ENCODE measurements around the gene C11orf97. TPM values are rescaled to one million over a fixed set of nuclear protein-coding genes. Genes with fewer than 3 reads are reported as not detected.

C11orf97 gene
- total and polyA plus RNA-seq, 9 of the 15 experiments (the other 6 are each of a cell fraction or from before 2014, with no cell fraction given), result not detected

DNA sequence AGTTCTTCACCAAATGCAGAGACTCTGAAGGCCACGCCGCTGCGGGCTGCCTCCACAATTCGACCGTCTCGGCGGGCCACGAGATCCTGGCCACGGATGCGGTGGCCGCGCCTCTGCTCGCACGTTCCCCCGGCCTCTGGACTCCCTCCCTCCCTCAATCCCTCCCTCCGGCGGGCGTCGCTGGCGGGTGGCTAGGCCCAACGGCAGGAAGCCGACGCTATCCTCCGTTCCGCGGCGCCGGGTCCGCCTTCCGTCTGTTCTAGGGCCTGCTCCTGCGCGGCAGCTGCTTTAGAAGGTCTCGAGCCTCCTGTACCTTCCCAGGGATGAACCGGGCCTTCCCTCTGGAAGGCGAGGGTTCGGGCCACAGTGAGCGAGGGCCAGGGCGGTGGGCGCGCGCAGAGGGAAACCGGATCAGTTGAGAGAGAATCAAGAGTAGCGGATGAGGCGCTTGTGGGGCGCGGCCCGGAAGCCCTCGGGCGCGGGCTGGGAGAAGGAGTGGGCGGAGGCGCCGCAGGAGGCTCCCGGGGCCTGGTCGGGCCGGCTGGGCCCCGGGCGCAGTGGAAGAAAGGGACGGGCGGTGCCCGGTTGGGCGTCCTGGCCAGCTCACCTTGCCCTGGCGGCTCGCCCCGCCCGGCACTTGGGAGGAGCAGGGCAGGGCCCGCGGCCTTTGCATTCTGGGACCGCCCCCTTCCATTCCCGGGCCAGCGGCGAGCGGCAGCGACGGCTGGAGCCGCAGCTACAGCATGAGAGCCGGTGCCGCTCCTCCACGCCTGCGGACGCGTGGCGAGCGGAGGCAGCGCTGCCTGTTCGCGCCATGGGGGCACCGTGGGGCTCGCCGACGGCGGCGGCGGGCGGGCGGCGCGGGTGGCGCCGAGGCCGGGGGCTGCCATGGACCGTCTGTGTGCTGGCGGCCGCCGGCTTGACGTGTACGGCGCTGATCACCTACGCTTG is 31.7 kb downstream of the C11orf97 start, which contains the start of gene FUT4 (continued):
- TF ChIP-seq, protein P1, sequence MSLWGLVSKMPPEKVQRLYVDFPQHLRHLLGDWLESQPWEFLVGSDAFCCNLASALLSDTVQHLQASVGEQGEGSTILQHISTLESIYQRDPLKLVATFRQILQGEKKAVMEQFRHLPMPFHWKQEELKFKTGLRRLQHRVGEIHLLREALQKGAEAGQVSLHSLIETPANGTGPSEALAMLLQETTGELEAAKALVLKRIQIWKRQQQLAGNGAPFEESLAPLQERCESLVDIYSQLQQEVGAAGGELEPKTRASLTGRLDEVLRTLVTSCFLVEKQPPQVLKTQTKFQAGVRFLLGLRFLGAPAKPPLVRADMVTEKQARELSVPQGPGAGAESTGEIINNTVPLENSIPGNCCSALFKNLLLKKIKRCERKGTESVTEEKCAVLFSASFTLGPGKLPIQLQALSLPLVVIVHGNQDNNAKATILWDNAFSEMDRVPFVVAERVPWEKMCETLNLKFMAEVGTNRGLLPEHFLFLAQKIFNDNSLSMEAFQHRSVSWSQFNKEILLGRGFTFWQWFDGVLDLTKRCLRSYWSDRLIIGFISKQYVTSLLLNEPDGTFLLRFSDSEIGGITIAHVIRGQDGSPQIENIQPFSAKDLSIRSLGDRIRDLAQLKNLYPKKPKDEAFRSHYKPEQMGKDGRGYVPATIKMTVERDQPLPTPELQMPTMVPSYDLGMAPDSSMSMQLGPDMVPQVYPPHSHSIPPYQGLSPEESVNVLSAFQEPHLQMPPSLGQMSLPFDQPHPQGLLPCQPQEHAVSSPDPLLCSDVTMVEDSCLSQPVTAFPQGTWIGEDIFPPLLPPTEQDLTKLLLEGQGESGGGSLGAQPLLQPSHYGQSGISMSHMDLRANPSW (CRISPR knock-in tag; IDR thresholded peaks at IDR 0.05), result no peak
- TF ChIP-seq TEAD4 (IDR thresholded peaks at IDR 0.05; ENCODE audit: low read length), result no peak
- peak; percentile 75; the same call in 1 of the 2 replicates for TF ChIP-seq TEAD4 (CRISPR knock-in tag; IDR thresholded peaks at IDR 0.05; ENCODE audit: borderline replicate concordance)
- no peak for TF ChIP-seq ZNF766 (CRISPR knock-in tag; conservative IDR thresholded peaks at IDR 0.05)

DNA sequence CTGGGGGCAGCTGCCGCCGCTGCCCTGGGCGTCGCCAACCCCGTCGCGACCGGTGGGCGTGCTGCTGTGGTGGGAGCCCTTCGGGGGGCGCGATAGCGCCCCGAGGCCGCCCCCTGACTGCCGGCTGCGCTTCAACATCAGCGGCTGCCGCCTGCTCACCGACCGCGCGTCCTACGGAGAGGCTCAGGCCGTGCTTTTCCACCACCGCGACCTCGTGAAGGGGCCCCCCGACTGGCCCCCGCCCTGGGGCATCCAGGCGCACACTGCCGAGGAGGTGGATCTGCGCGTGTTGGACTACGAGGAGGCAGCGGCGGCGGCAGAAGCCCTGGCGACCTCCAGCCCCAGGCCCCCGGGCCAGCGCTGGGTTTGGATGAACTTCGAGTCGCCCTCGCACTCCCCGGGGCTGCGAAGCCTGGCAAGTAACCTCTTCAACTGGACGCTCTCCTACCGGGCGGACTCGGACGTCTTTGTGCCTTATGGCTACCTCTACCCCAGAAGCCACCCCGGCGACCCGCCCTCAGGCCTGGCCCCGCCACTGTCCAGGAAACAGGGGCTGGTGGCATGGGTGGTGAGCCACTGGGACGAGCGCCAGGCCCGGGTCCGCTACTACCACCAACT is 32.5 kb downstream of the C11orf97 start:
- Histone ChIP-seq H3K27ac (ENCODE audit: extremely low read depth, low read depth, low read length) (peak overlapping the region; percentile 95), H3K4me2 (ENCODE audit: insufficient read depth, low read length) (peak overlapping the region; percentile 84), H3K4me1 (replicated peaks in 1 of 2; ENCODE audit: control insufficient read depth in 2 of 2, insufficient read depth in 2 of 2, low read length in 2 of 2) (peaks cover 24 to 27% of the 10 kb centered on the region in 2 experiments; a peak in 4 of 5 replicates), H3K4me3 (peak overlapping the region; percentile 71), H3K79me2 (ENCODE audit: control insufficient read depth, insufficient read depth, low read length) (peaks cover 32% of the 10 kb centered on the region), H4K20me1 (replicated peaks; ENCODE audit: control insufficient read depth, insufficient read depth, low read length) (no peaks in the 10 kb centered on the region; the same call in 1 of the 2 replicates), H3K9me3 (replicated peaks; ENCODE audit: control insufficient read depth, insufficient read depth, low read depth, low read length) (no peaks in the 10 kb centered on the region), H3K36me3 (ENCODE audit: control insufficient read depth, insufficient read depth, low read length) (peaks cover 13% of the 10 kb centered on the region; the same call in 2 of the 3 replicates), H2AFZ (ENCODE audit: low read depth, low read length) (peak overlapping the region; percentile 99), H3K27me3 (ENCODE audit: control insufficient read depth in 2 of 2, insufficient read depth in 2 of 2, low read length in 2 of 2) (no peaks in the 10 kb centered on the region), H3K9ac (ENCODE audit: insufficient read depth in 1 of 2, low read depth in 2 of 2, low read length in 2 of 2) (peak overlapping the region; percentile 88 to 92), H3K9me1 (ENCODE audit: control insufficient read depth, insufficient read depth, low read length) (no peaks in the 10 kb centered on the region)
- in situ Hi-C loops (cut with MboI), result no loop called here
- no peak for FAIRE-seq
- BruUV-seq (replicated peaks), result no TSS peak
- ATAC-seq, result peak; percentile 11
- DNase-seq (ENCODE audit: extremely low read depth in 1 of 4, low spot score in 3 of 4), result peak in 2 of 4 experiments; percentile 20 to 52
- 37% methylated on average over 43 of the region's 59 CpGs for WGBS (ENCODE audit: insufficient coverage, low coverage, missing lambda C conversion rate)
- ChIA-PET POLR2A (interaction anchor here (0.6 to 1.9 kb wide), 2 partner anchors 19 to 1410 kb away, joined by 3 to 4 read pairs; no protein-coding TSS in a partner anchor), CTCF (ENCODE audit: low intra/inter-chr PET ratio) (no interaction called here)
- intact Hi-C loops (cut with micrococcal nuclease), result no loop called here
- TF ChIP-seq, protein P2, sequence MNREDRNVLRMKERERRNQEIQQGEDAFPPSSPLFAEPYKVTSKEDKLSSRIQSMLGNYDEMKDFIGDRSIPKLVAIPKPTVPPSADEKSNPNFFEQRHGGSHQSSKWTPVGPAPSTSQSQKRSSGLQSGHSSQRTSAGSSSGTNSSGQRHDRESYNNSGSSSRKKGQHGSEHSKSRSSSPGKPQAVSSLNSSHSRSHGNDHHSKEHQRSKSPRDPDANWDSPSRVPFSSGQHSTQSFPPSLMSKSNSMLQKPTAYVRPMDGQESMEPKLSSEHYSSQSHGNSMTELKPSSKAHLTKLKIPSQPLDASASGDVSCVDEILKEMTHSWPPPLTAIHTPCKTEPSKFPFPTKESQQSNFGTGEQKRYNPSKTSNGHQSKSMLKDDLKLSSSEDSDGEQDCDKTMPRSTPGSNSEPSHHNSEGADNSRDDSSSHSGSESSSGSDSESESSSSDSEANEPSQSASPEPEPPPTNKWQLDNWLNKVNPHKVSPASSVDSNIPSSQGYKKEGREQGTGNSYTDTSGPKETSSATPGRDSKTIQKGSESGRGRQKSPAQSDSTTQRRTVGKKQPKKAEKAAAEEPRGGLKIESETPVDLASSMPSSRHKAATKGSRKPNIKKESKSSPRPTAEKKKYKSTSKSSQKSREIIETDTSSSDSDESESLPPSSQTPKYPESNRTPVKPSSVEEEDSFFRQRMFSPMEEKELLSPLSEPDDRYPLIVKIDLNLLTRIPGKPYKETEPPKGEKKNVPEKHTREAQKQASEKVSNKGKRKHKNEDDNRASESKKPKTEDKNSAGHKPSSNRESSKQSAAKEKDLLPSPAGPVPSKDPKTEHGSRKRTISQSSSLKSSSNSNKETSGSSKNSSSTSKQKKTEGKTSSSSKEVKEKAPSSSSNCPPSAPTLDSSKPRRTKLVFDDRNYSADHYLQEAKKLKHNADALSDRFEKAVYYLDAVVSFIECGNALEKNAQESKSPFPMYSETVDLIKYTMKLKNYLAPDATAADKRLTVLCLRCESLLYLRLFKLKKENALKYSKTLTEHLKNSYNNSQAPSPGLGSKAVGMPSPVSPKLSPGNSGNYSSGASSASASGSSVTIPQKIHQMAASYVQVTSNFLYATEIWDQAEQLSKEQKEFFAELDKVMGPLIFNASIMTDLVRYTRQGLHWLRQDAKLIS (CRISPR knock-in tag; IDR thresholded peaks at IDR 0.05), result 0 out of 2 replicates have a peak, but pooled peaks have one; percentile 1
- TF ChIP-seq ZBTB7A (IDR thresholded peaks at IDR 0.05; ENCODE audit: borderline replicate concordance, control insufficient read depth, low read depth, low read length), result peak; percentile 67; the same call in 1 of the 2 replicates
- TF ChIP-seq, protein P3, sequence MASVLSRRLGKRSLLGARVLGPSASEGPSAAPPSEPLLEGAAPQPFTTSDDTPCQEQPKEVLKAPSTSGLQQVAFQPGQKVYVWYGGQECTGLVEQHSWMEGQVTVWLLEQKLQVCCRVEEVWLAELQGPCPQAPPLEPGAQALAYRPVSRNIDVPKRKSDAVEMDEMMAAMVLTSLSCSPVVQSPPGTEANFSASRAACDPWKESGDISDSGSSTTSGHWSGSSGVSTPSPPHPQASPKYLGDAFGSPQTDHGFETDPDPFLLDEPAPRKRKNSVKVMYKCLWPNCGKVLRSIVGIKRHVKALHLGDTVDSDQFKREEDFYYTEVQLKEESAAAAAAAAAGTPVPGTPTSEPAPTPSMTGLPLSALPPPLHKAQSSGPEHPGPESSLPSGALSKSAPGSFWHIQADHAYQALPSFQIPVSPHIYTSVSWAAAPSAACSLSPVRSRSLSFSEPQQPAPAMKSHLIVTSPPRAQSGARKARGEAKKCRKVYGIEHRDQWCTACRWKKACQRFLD (CRISPR knock-in tag; IDR thresholded peaks at IDR 0.05), result 0 out of 2 replicates have a peak, but pooled peaks have one; percentile 32
- TF ChIP-seq DPF2 (IDR thresholded peaks at IDR 0.05), result no peak
